GM12891 (cell line): ENCODE measurements around the gene RPUSD1.

ENCODE experiments used
- DNase-seq: peaks from one replicate; pipeline ENCODE4 v3.0.0; 2011; ENCODE audit warnings: low spot score; ENCODE audit not compliant: insufficient read length
- FAIRE-seq: peaks from 2 replicates; lab custom pipeline; 2011; peaks lifted over from hg19 to GRCh38; lab: Jason Lieb, UNC
- PAX5 ChIP-seq: IDR thresholded peaks from 2 replicates; pipeline ENCODE4 v1.6.1; 2011; ENCODE audit warnings: low read length, moderate library complexity, mild to moderate bottlenecking; ENCODE audit not compliant: insufficient read depth, severe bottlenecking
- POLR2A ChIP-seq: IDR thresholded peaks from 2 replicates; pipeline ENCODE4 v1.6.1; 2011; ENCODE audit warnings: low read depth, low read length, control low read depth
- POLR2AphosphoS5 ChIP-seq: IDR thresholded peaks from 2 replicates; pipeline ENCODE4 v1.6.1; 2011; ENCODE audit warnings: low read depth, low read length, control low read depth
- POU2F2 ChIP-seq: IDR thresholded peaks from 2 replicates; pipeline ENCODE4 v1.6.1; 2011; ENCODE audit warnings: low read depth, mild to moderate bottlenecking, control low read depth, low read length, moderate library complexity
- SPI1 ChIP-seq: IDR thresholded peaks from 2 replicates; pipeline ENCODE4 v1.6.1; 2011; ENCODE audit warnings: low read depth, low read length, control low read depth
- TAF1 ChIP-seq: IDR thresholded peaks from 2 replicates; pipeline ENCODE4 v1.6.1; 2011; ENCODE audit warnings: low read depth, low read length, control low read depth

RPUSD1 gene

DNA sequence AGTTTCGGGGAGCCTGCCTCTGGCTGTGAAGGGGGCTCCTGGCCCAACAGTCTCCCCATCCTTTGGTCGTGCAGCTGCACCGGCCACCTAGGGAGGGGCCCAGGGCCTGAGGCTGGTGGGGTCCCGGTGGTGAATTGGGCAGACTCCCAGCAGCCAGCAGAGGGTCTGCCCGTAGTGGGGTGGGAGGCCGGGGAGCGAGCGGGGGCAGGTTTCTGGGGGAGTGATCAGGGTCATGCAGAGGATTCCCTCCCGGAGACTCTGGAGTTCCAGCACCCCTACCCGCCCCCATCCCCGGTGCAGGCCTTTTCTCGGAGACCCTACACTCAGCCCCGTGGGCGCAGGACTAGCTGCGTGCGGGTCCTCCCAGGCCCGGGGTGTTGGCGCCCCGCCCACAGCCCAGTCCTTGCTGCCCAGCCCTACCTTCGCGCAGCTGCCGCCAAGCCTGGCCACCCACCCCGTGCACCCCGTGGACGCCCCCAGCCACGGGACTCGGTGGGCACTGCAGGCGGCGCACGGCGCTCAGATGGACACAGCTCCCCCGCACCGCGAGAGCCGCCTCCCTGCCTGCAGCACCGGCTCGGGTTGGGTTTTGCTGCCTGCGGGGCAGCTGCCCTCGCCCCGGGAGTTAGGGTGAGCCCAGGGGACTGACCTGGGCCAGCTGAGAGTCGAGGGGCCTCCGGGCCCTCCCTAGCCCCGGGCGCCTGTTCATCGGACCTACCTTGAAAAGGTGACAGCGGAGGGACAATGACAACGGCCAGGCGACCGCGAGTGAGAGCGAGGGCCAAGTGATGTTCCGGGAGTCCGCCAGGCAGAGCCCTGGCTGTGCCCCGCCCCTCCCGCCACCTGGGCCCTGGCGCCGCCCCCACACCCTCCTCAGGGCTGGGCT is 12.0 kb upstream of the RPUSD1 start, which contains the start of gene GNG13:
TSS of gene GNG13 (minus strand) at position 787 of the 886 bp plus-strand sequence. CDS start 1,657 bp downstream, outside the sequence.
- DNase-seq (no peak), FAIRE-seq (no peak)
- TF ChIP-seq POLR2A (no peak), SPI1 (no peak), TAF1 (no peak), POU2F2 (no peak), POLR2AphosphoS5 (no peak), PAX5 (no peak)

DNA sequence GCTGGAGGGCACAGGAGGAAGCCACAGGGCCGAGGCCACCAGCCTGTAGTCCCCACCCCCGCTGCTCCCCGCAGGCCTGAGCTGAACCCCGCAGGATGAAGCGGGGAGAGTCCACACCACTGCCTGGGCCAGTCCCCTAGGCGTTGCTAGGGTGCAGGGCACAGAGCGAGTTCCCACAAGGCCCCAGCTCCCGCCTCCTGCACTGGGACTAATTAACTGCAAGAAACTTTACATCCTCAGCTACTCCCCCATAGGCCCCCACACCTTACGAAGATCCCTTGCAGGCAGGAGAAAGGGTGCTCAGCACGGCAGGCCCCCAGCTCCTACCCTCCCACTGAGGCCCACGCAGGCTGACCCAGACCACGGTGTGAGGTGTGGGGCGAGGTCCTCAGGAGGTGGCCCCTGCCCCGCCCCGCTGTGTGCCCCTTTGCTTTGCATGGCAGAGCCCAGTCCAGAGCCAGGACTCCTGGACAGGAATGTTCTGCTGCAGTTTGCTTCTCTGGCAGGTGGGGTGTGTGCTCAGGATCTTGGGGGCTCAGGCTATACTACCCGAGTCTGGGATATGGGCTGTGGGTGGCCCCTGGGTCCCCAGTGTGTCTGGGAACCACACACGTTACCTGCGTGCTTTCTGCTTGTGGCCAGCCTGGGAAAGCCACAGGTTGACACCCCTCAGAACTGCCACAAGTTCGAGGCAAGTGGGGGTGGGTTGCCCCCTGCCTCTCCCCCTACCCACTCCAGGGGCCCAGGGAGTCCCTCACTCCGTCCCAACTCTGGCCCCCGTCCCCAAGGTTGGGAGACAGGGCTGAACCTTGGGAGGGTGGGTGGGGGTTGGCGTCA is 11.1 kb upstream of the RPUSD1 start:
- FAIRE-seq (no peak), DNase-seq (no peak)
- TF ChIP-seq POLR2A (no peak), PAX5 (no peak), POU2F2 (no peak), TAF1 (no peak), SPI1 (no peak), POLR2AphosphoS5 (no peak)

DNA sequence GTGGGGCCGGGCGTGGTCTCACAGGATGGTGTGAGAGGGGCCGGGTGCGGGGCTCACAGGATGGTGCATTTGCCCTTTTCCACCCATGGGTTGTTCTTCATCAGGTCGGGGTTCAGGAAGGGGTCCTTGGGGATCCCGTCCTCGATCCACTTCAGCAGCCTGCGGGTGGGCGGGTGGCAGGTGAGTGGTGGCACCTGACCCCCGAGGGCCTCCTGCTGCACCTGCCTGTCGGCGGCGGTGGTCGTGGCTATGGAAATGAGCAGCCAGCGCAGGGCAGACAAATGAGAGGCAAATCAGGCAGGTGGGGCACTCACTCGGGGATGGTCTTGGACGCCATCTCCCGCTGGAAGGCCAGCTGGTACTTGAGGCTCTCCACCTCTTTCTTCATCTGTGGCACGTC is 10.5 kb upstream of the RPUSD1 start:
- FAIRE-seq (no peak), DNase-seq (no peak)
- TF ChIP-seq POU2F2 (no peak), POLR2AphosphoS5 (no peak), PAX5 (no peak), TAF1 (no peak), SPI1 (no peak), POLR2A (no peak)

DNA sequence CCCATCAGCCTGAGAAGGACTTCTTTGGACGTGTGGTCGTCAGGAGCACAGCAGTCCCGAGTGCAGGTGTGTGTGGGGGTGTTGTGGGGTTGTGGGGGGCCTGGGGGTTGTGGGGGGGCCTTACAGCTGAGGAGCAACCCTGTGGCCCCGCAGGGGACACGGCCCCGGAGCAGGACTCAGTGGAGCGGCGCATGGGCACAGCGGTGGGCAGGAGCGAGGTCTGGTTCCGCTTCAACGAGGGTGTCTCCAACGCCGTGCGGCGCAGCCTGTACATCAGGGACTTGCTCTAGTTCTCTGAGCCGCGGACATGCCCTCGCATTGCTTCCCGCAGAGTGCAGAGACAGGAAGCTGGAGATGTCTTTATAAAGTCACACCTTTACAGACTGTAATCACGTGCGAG is 9.5 kb upstream of the RPUSD1 start:
- TF ChIP-seq POLR2AphosphoS5, result no peak
- no peak for TF ChIP-seq PAX5
- no peak for TF ChIP-seq SPI1
- TF ChIP-seq POU2F2, result no peak
- no peak for TF ChIP-seq TAF1
- TF ChIP-seq POLR2A, result no peak
- DNase-seq (no peak), FAIRE-seq (no peak)

DNA sequence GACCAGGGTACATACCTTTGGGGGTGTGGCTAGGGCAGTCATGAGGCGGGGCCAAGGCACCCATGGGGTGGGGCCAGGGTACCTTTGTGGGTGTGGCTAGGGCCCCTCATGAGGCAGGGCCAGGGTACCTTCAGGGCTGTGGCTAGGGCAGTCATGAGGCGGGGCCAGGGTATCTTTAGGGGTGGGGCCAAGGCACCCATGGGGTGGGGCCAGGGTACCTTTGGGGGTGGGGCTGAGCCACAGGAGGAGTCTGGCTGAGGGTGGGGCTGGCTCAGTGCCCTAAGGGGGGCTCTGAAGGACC is 8.9 kb upstream of the RPUSD1 start:
- FAIRE-seq, result peak; percentile 48
- DNase-seq, result no peak

DNA sequence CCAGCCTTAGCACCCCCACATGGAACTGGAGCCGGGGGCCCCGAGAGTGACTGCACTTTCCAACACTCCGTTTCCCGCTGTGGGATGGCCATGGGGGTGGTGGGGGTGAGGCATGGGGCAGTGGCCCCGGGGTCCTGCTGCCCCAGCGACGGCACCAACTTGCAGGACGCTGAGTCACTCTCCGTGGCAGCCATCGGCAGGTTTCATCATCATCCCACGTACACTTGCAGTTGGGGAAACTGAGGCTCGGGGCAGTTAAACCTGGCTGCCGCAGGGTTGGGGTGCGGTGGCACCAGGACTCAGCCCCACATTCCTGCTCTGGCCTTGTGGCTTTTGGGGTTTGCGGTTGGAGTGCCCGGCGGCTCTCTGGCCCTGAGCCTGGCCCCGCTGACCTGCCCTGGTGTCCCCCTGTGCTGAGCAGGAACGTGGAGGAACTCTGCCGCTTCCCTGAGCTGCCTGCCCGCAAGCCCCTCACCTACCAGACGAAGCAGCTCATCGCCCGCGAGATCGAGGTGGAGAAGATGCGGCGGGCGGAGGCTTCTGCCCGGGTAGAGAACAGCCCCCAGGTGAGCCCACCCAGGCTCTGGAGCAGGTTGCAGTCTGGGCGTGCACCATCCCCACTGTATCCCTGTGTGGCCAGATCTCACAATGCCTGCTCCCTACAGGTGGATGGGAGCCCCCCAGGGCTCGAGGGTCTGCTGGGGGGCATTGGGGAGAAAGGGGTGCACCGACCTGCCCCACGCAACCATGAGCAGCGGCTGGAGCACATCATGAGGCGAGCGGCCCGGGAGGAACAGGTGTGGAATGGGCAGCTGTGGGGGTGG is 8.3 kb upstream of the RPUSD1 start:
- no peak for FAIRE-seq
- DNase-seq, result no peak
- no peak for TF ChIP-seq SPI1
- no peak for TF ChIP-seq POU2F2

More for the DNA sequence above, 8.9 kb upstream of the RPUSD1 start:
- TF ChIP-seq SPI1 (no peak), POLR2AphosphoS5 (no peak), POLR2A (no peak), POU2F2 (no peak), PAX5 (no peak), TAF1 (no peak)

DNA sequence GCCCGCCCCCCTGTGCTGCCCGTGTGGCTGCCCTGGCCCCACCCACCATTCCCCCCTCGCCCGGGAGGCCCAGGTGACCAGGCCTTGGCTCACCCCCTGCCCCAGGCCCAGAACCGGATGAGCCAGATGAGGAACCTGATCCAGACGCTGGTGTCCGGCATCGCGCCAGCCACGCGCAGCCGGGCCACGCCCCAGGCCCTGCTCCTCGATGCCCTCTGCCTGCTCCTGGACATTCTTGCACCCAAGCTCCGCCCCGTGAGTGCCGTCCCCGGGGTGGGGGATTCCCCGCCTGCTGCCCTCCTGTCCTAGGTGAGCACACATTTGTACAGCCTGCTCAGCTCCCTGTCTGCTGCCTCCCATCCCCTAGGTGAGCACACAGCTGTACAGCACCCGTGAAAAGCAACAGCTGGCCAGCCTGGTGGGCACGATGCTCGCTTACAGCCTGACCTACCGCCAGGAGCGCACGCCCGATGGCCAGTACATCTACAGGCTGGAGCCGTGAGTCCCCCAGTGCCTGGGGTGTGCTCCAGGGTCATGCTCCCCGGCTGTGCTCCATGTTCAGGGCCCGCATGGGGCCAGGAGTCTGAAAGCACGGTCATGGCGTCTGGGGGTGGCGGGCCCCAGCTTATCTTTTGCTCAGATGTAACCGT is 7.5 kb upstream of the RPUSD1 start:
- FAIRE-seq, result no peak
- no peak for DNase-seq
- TF ChIP-seq SPI1 (no peak), POLR2AphosphoS5 (no peak), POU2F2 (no peak), PAX5 (no peak), TAF1 (no peak)

DNA sequence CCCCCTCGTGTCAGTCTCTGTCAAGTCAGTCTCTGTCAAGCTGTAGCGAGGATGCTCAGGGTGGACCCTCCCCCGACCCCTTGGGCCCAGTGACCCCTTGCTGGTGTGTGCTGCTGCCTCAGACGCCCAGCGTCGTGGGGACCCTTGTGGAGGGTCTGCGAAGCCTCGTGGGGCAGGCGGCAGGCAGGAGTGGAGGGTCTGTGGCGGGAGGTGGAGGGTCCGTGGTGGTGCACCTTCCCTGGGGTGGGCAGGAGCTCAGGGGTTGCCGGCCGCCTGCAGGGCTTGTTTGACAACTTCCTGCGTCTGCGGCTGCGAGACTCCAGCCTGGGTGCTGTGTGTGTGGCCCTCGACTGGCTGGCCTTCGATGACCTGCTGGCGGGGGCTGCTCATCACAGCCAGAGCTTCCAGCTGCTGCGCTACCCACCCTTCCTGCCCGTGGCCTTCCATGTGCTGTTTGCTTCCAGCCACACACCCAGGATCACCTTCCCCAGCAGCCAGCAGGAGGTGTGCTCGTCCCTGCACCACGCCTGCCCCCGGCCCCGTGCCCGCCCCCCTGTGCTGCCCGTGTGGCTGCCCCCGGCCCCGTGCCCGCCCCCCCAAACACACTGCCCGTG is 6.8 kb upstream of the RPUSD1 start:
- FAIRE-seq, result no peak
- no peak for TF ChIP-seq POU2F2
- TF ChIP-seq SPI1, result no peak
- no peak for TF ChIP-seq POLR2A
- TF ChIP-seq POLR2AphosphoS5, result no peak
- TF ChIP-seq PAX5, result no peak
- TF ChIP-seq TAF1, result no peak
- DNase-seq, result no peak
